Measurements from ENCODE around the gene ALAS1.

The ALAS1 gene

GRCh38 chr3:52222319-52223221 is 24.6 kb downstream of the ALAS1 start:
- no peak for DNase-seq

GRCh38 chr3:52223449-52224408 is 25.8 kb downstream of the ALAS1 start:
- no peak for DNase-seq

GRCh38 chr3:52225452-52226228 is 27.7 kb downstream of the ALAS1 start, which contains the start of gene TLR9:
TLR9 (minus strand) TSS chr3:52225645; CDS start chr3:52225529, 116 bp downstream.
- DNase-seq, result no peak

- DNase-seq, result no peak
These were observed 28.4 kb downstream of the ALAS1 start for GRCh38 chr3:52226229-52226817.

- DNase-seq, result no peak
These were observed 29.2 kb downstream of the ALAS1 start for GRCh38 chr3:52227117-52227516.

- DNase-seq, result no peak
These were observed 29.8 kb downstream of the ALAS1 start for GRCh38 chr3:52227766-52228165.

- no peak for DNase-seq
These were observed 30.3 kb downstream of the ALAS1 start for GRCh38 chr3:52228266-52228665.

- DNase-seq, result no peak
These were observed 30.9 kb downstream of the ALAS1 start for GRCh38 chr3:52228751-52229291.

GRCh38 chr3:52229656-52230055 is 31.7 kb downstream of the ALAS1 start:
- no peak for DNase-seq

GRCh38 chr3:52230461-52230860 is 32.5 kb downstream of the ALAS1 start:
- no peak for DNase-seq

GRCh38 chr3:52230889-52231499 is 33.0 kb downstream of the ALAS1 start:
- DNase-seq, result no peak

GRCh38 chr3:52231502-52232278 is 33.7 kb downstream of the ALAS1 start:
- peak; percentile 76 for DNase-seq

- no peak for DNase-seq
These were observed 34.5 kb downstream of the ALAS1 start for GRCh38 chr3:52232279-52233107.

- no peak for DNase-seq
These were observed 35.2 kb downstream of the ALAS1 start for GRCh38 chr3:52233108-52233591.

- DNase-seq, result no peak
These were observed 36.0 kb downstream of the ALAS1 start for GRCh38 chr3:52233968-52234367.

GRCh38 chr3:52234516-52235447 is 36.8 kb downstream of the ALAS1 start:
- DNase-seq, result no peak

GRCh38 chr3:52236424-52236886 is 38.5 kb downstream of the ALAS1 start:
- no peak for DNase-seq

GRCh38 chr3:52237006-52237656 is 39.2 kb downstream of the ALAS1 start:
- no peak for DNase-seq

Data from activated effector memory CD4-positive, alpha-beta T cell treated with Interleukin-2 at 50 U/mL for 16 hours (primary cell).